Measurements from ENCODE around the gene ECEL1.
A peak's percentile ranks its signal among the peaks of the same experiment; 100 is the strongest.

The ECEL1 gene

GRCh38 chr2:232525791-232526371 lies 38.2 kb upstream of the ECEL1 start, which contains the start of gene CHRND:
CHRND (plus strand) TSS chr2:232526160; CDS start chr2:232526216, 56 bp downstream.
- DNase-seq (ENCODE audit: low spot score in 2 of 2) (no peak), ATAC-seq (no peak)
- H3K4me3 Mint-ChIP-seq: no peak within 1 kb of the TSS
- peaks cover 5% of the 10 kb centered on the region for H3K36me3 Mint-ChIP-seq
- no peak within 1 kb of the TSS for H3K27ac Mint-ChIP-seq
- no peaks in the 10 kb centered on the region for H3K9me3 Mint-ChIP-seq
- H3K4me1 Mint-ChIP-seq: peaks cover 25% of the 10 kb centered on the region

- peaks cover 25% of the 10 kb centered on the region for H3K4me1 Mint-ChIP-seq
- peaks cover 5% of the 10 kb centered on the region for H3K36me3 Mint-ChIP-seq
- ATAC-seq (no peak), DNase-seq (ENCODE audit: low spot score in 2 of 2) (no peak)
- no peak overlapping the region for H3K4me3 Mint-ChIP-seq
- H3K9me3 Mint-ChIP-seq: no peaks in the 10 kb centered on the region
- H3K27ac Mint-ChIP-seq: no peak overlapping the region
These were observed 37.6 kb upstream of the ECEL1 start for GRCh38 chr2:232525199-232525598.

- no peak for ATAC-seq
- Mint-ChIP-seq H3K27ac (no peak overlapping the region), H3K4me3 (peak overlapping the region; percentile 30), H3K4me1 (peaks cover 25% of the 10 kb centered on the region), H3K9me3 (no peaks in the 10 kb centered on the region), H3K36me3 (peaks cover 5% of the 10 kb centered on the region)
- no peak for DNase-seq (ENCODE audit: low spot score in 2 of 2)
These were observed 37.1 kb upstream of the ECEL1 start for GRCh38 chr2:232524771-232525170.

GRCh38 chr2:232523682-232524597 lies 36.3 kb upstream of the ECEL1 start:
- Mint-ChIP-seq H3K27ac (no peak overlapping the region), H3K36me3 (peaks cover 5% of the 10 kb centered on the region), H3K4me1 (peaks cover 21% of the 10 kb centered on the region), H3K9me3 (no peaks in the 10 kb centered on the region), H3K4me3 (peak overlapping the region; percentile 30)
- ATAC-seq: peak; percentile 38
- peak in 1 of 2 donors; percentile 59 for DNase-seq (ENCODE audit: low spot score in 2 of 2)

GRCh38 chr2:232523402-232523681 lies 35.7 kb upstream of the ECEL1 start:
- Mint-ChIP-seq H3K9me3 (no peaks in the 10 kb centered on the region), H3K27ac (no peak overlapping the region), H3K4me1 (peaks cover 15% of the 10 kb centered on the region), H3K36me3 (peaks cover 5% of the 10 kb centered on the region), H3K4me3 (peak overlapping the region; percentile 47)
- DNase-seq (ENCODE audit: low spot score in 2 of 2): peak in 1 of 2 donors; percentile 61
- no peak for ATAC-seq

GRCh38 chr2:232522623-232523401 lies 35.2 kb upstream of the ECEL1 start:
- no peak for ATAC-seq
- H3K4me1 Mint-ChIP-seq: peaks cover 11% of the 10 kb centered on the region
- H3K4me3 Mint-ChIP-seq: peak overlapping the region; percentile 47

GRCh38 chr2:232521959-232522622 lies 34.5 kb upstream of the ECEL1 start:
- H3K36me3 Mint-ChIP-seq: peaks cover 5% of the 10 kb centered on the region
- peaks cover 11% of the 10 kb centered on the region for H3K4me1 Mint-ChIP-seq
- H3K27ac Mint-ChIP-seq: no peak overlapping the region
- DNase-seq (ENCODE audit: low spot score in 2 of 2) (peak; percentile 80 to 88), ATAC-seq (peak; percentile 67)
- H3K4me3 Mint-ChIP-seq: peak overlapping the region; percentile 53
- H3K9me3 Mint-ChIP-seq: no peaks in the 10 kb centered on the region

More at GRCh38 chr2:232522623-232523401, 35.2 kb upstream of the ECEL1 start:
- Mint-ChIP-seq H3K36me3 (peaks cover 5% of the 10 kb centered on the region), H3K9me3 (no peaks in the 10 kb centered on the region), H3K27ac (no peak overlapping the region)
- no peak for DNase-seq (ENCODE audit: low spot score in 2 of 2)

- H3K36me3 Mint-ChIP-seq: peaks cover 5% of the 10 kb centered on the region
- ATAC-seq (no peak), DNase-seq (ENCODE audit: low spot score in 2 of 2) (no peak)
- no peak overlapping the region for H3K27ac Mint-ChIP-seq
- peaks cover 11% of the 10 kb centered on the region for H3K4me1 Mint-ChIP-seq
- peak overlapping the region; percentile 53 for H3K4me3 Mint-ChIP-seq
- H3K9me3 Mint-ChIP-seq: no peaks in the 10 kb centered on the region
These were observed 33.5 kb upstream of the ECEL1 start for GRCh38 chr2:232521098-232521497.

- Mint-ChIP-seq H3K9me3 (no peaks in the 10 kb centered on the region), H3K4me1 (peaks cover 11% of the 10 kb centered on the region), H3K27ac (no peak overlapping the region), H3K4me3 (no peak overlapping the region), H3K36me3 (peaks cover 5% of the 10 kb centered on the region)
- ATAC-seq (no peak), DNase-seq (ENCODE audit: low spot score in 2 of 2) (no peak)
These were observed 32.9 kb upstream of the ECEL1 start for GRCh38 chr2:232520489-232520888.

- Mint-ChIP-seq H3K4me3 (peak within 1 kb of the TSS; percentile 53), H3K36me3 (peaks cover 5% of the 10 kb centered on the region), H3K27ac (no peak within 1 kb of the TSS), H3K9me3 (no peaks in the 10 kb centered on the region), H3K4me1 (peaks cover 11% of the 10 kb centered on the region)
- DNase-seq (ENCODE audit: low spot score in 2 of 2) (no peak), ATAC-seq (no peak)
These were observed 32.2 kb upstream of the ECEL1 start, which contains the start of gene PRSS56 for GRCh38 chr2:232519581-232520438. PRSS56 (plus strand) TSS chr2:232520388; CDS start chr2:232520599, 211 bp downstream.

GRCh38 chr2:232518844-232519243 lies 31.2 kb upstream of the ECEL1 start:
- H3K36me3 Mint-ChIP-seq: peaks cover 5% of the 10 kb centered on the region
- DNase-seq (ENCODE audit: low spot score in 2 of 2) (no peak), ATAC-seq (no peak)
- peaks cover 11% of the 10 kb centered on the region for H3K4me1 Mint-ChIP-seq
- H3K9me3 Mint-ChIP-seq: no peaks in the 10 kb centered on the region
- no peak overlapping the region for H3K4me3 Mint-ChIP-seq
- no peak overlapping the region for H3K27ac Mint-ChIP-seq

GRCh38 chr2:232516551-232516950 lies 28.9 kb upstream of the ECEL1 start:
- no peak overlapping the region for H3K27ac Mint-ChIP-seq
- DNase-seq (ENCODE audit: low spot score in 2 of 2) (no peak), ATAC-seq (no peak)
- no peak overlapping the region for H3K4me3 Mint-ChIP-seq
- H3K36me3 Mint-ChIP-seq: peaks cover 4% of the 10 kb centered on the region
- peaks cover 4% of the 10 kb centered on the region for H3K4me1 Mint-ChIP-seq
- no peaks in the 10 kb centered on the region for H3K9me3 Mint-ChIP-seq

- no peak overlapping the region for H3K4me3 Mint-ChIP-seq
- H3K27ac Mint-ChIP-seq: no peak overlapping the region
These were observed 28.0 kb upstream of the ECEL1 start for GRCh38 chr2:232515639-232516038.

GRCh38 chr2:232513353-232513752 lies 25.7 kb upstream of the ECEL1 start:
- ATAC-seq (no peak), DNase-seq (ENCODE audit: low spot score in 2 of 2) (no peak)
- Mint-ChIP-seq H3K27ac (no peak overlapping the region), H3K4me3 (no peak overlapping the region), H3K4me1 (no peaks in the 10 kb centered on the region), H3K36me3 (no peaks in the 10 kb centered on the region), H3K9me3 (no peaks in the 10 kb centered on the region)

More at GRCh38 chr2:232515639-232516038, 28.0 kb upstream of the ECEL1 start:
- ATAC-seq (no peak), DNase-seq (ENCODE audit: low spot score in 2 of 2) (no peak)
- H3K9me3 Mint-ChIP-seq: no peaks in the 10 kb centered on the region
- H3K36me3 Mint-ChIP-seq: no peaks in the 10 kb centered on the region
- H3K4me1 Mint-ChIP-seq: no peaks in the 10 kb centered on the region
